HEK293 (cell line): Measurements from ENCODE around the gene AFF2.

Source experiments
- CTCF ChIA-PET: fragments of 350-600 bp; formaldehyde crosslinking; extraction: SDS; loops from one replicate; lab custom pipeline; 2021; ENCODE audit warnings: antibody characterized with exemption; lab: Yijun Ruan, JAX
- POLR2A ChIA-PET: fragments of 300-600 bp; formaldehyde crosslinking; extraction: SDS; loops from one replicate; lab custom pipeline; 2020; ENCODE audit warnings: antibody characterized with exemption, inconsistent platforms; lab: Yijun Ruan, JAX
- H3K27ac ChIP-seq: fragments of 200-500 bp; sonication (Bioruptor generic); 2 replicates; pipeline ENCODE4 v1.5.1; 2014; ENCODE audit warnings: low read depth, low read length, control low read depth, inconsistent platforms; ENCODE audit errors: extremely low read depth
- H3K36me3 ChIP-seq, 2 experiments: fragments of 200-500 bp in 1 of 2; sonication (Bioruptor generic) in 1 of 2; 1 replicate in 1 of 2; 2 replicates in 1 of 2; pipeline ENCODE4 v1.5.1; 2014 to 2017; ENCODE audit warnings: inconsistent platforms in 2 of 2, low read length in 2 of 2; ENCODE audit not compliant: control insufficient read depth in 2 of 2, insufficient read depth in 1 of 2
- H3K4me1 ChIP-seq: fragments of 200-500 bp; sonication (Bioruptor generic); 2 replicates; pipeline ENCODE4 v1.5.1; 2014; ENCODE audit warnings: mild to moderate bottlenecking, low read length, inconsistent platforms; ENCODE audit not compliant: control insufficient read depth, insufficient read depth
- H3K4me3 ChIP-seq: 2 replicates; pipeline ENCODE4 v1.5.1; 2011; ENCODE audit warnings: low read depth, mild to moderate bottlenecking, control low read depth, low read length, moderate library complexity
- H3K9me3 ChIP-seq: fragments of 200-500 bp; sonication (Bioruptor generic); 2 replicates; pipeline ENCODE4 v1.5.1; 2014; ENCODE audit warnings: low read depth, low read length, inconsistent platforms; ENCODE audit not compliant: control insufficient read depth, insufficient read depth
- FEZF1 ChIP-seq: fragments of 450-650 bp; formaldehyde crosslinking; IDR thresholded peaks from 2 replicates; pipeline ENCODE4 v1.5.1; 2016; ENCODE audit warnings: missing biosample characterization, missing genetic modification characterization
- GLIS1 ChIP-seq: fragments of 450-650 bp; formaldehyde crosslinking; IDR thresholded peaks from 2 replicates; pipeline ENCODE4 v1.5.1; 2016; ENCODE audit warnings: missing biosample characterization, missing genetic modification characterization
- KLF7 ChIP-seq: fragments of 450-650 bp; formaldehyde crosslinking; IDR thresholded peaks from 2 replicates; pipeline ENCODE4 v1.5.1; 2016; ENCODE audit warnings: missing biosample characterization, missing genetic modification characterization, borderline replicate concordance
- MYNN ChIP-seq: fragments of 450-650 bp; formaldehyde crosslinking; IDR thresholded peaks from 2 replicates; pipeline ENCODE4 v1.5.1; 2016; ENCODE audit warnings: missing biosample characterization, missing genetic modification characterization, borderline replicate concordance
- SP3 ChIP-seq: fragments of 450-650 bp; formaldehyde crosslinking; IDR thresholded peaks from 2 replicates; pipeline ENCODE4 v1.5.1; 2016; ENCODE audit warnings: missing biosample characterization, missing genetic modification characterization
- TCF7L2 ChIP-seq: IDR thresholded peaks from 2 replicates; pipeline ENCODE4 v1.6.1; 2011; ENCODE audit warnings: low read depth, mild to moderate bottlenecking, inconsistent platforms, low read length, moderate library complexity, borderline replicate concordance
- TRIM28 ChIP-seq: IDR thresholded peaks from 2 replicates; pipeline ENCODE4 v1.6.1; 2011; ENCODE audit warnings: low read length, control low read depth, borderline replicate concordance
- WT1 ChIP-seq: fragments of 450-650 bp; formaldehyde crosslinking; IDR thresholded peaks from 2 replicates; pipeline ENCODE4 v1.5.1; 2016; ENCODE audit warnings: missing biosample characterization, missing genetic modification characterization
- ZNF133 ChIP-seq: fragments of 450-650 bp; formaldehyde crosslinking; IDR thresholded peaks from 2 replicates; pipeline ENCODE4 v1.5.1; 2016; ENCODE audit warnings: missing biosample characterization, missing genetic modification characterization
- ZNF473 ChIP-seq: fragments of 450-650 bp; formaldehyde crosslinking; IDR thresholded peaks from 2 replicates; pipeline ENCODE4 v1.5.1; 2017; ENCODE audit warnings: missing biosample characterization, missing genetic modification characterization
- ZNF48 ChIP-seq: fragments of 450-650 bp; formaldehyde crosslinking; IDR thresholded peaks from 2 replicates; pipeline ENCODE4 v1.5.1; 2016; ENCODE audit warnings: missing biosample characterization, missing genetic modification characterization
- ZNF501 ChIP-seq: fragments of 450-650 bp; formaldehyde crosslinking; IDR thresholded peaks from 2 replicates; pipeline ENCODE4 v1.5.1; 2016; ENCODE audit warnings: missing biosample characterization, missing genetic modification characterization
- ZNF510 ChIP-seq: fragments of 450-650 bp; formaldehyde crosslinking; IDR thresholded peaks from 2 replicates; pipeline ENCODE4 v1.5.1; 2018; ENCODE audit warnings: mild to moderate bottlenecking, missing genetic modification characterization, missing biosample characterization; ENCODE audit not compliant: insufficient replicate concordance
- ZNF561 ChIP-seq: fragments of 450-650 bp; IDR thresholded peaks from 2 replicates; pipeline ENCODE4 v1.5.1; 2018; ENCODE audit warnings: missing biosample characterization, missing genetic modification characterization, borderline replicate concordance
- ZNF776 ChIP-seq: fragments of 450-650 bp; formaldehyde crosslinking; IDR thresholded peaks from 2 replicates; pipeline ENCODE4 v1.5.0; 2017; ENCODE audit warnings: missing biosample characterization, missing genetic modification characterization, borderline replicate concordance
- ZNF837 ChIP-seq: fragments of 450-650 bp; formaldehyde crosslinking; IDR thresholded peaks from 2 replicates; pipeline ENCODE4 v1.5.1; 2016; ENCODE audit warnings: missing biosample characterization, missing genetic modification characterization
- ZNF843 ChIP-seq: fragments of 450-650 bp; formaldehyde crosslinking; IDR thresholded peaks from 2 replicates; pipeline ENCODE4 v1.5.1; 2016; ENCODE audit warnings: missing biosample characterization, missing genetic modification characterization
- ZSCAN23 ChIP-seq: fragments of 450-650 bp; formaldehyde crosslinking; IDR thresholded peaks from 2 replicates; pipeline ENCODE4 v1.5.1; 2016; ENCODE audit warnings: missing biosample characterization, missing genetic modification characterization
- ZXDB ChIP-seq: fragments of 450-650 bp; formaldehyde crosslinking; IDR thresholded peaks from 2 replicates; pipeline ENCODE4 v1.5.1; 2016; ENCODE audit warnings: missing biosample characterization, missing genetic modification characterization
- TF ChIP-seq, protein P1 (sequence below): fragments of 450-650 bp; formaldehyde crosslinking; IDR thresholded peaks from 2 replicates; pipeline ENCODE4 v1.5.1; 2016; ENCODE audit warnings: missing biosample characterization, missing genetic modification characterization
- TF ChIP-seq, protein P2 (sequence below): fragments of 450-650 bp; formaldehyde crosslinking; IDR thresholded peaks from 2 replicates; pipeline ENCODE4 v1.5.1; 2016; ENCODE audit warnings: missing biosample characterization, missing genetic modification characterization
- TF ChIP-seq, protein P3 (sequence below): fragments of 450-650 bp; formaldehyde crosslinking; IDR thresholded peaks from 2 replicates; pipeline ENCODE4 v1.5.1; 2017; ENCODE audit warnings: missing biosample characterization, missing genetic modification characterization
- TF ChIP-seq, protein P4 (sequence below): fragments of 450-650 bp; formaldehyde crosslinking; IDR thresholded peaks from 2 replicates; pipeline ENCODE4 v1.5.1; 2016; ENCODE audit warnings: missing biosample characterization, missing genetic modification characterization, low read depth
- TF ChIP-seq, protein P5 (sequence below): fragments of 450-650 bp; formaldehyde crosslinking; IDR thresholded peaks from 2 replicates; pipeline ENCODE4 v1.5.1; 2016; ENCODE audit warnings: missing biosample characterization, missing genetic modification characterization

The AFF2 gene

DNA sequence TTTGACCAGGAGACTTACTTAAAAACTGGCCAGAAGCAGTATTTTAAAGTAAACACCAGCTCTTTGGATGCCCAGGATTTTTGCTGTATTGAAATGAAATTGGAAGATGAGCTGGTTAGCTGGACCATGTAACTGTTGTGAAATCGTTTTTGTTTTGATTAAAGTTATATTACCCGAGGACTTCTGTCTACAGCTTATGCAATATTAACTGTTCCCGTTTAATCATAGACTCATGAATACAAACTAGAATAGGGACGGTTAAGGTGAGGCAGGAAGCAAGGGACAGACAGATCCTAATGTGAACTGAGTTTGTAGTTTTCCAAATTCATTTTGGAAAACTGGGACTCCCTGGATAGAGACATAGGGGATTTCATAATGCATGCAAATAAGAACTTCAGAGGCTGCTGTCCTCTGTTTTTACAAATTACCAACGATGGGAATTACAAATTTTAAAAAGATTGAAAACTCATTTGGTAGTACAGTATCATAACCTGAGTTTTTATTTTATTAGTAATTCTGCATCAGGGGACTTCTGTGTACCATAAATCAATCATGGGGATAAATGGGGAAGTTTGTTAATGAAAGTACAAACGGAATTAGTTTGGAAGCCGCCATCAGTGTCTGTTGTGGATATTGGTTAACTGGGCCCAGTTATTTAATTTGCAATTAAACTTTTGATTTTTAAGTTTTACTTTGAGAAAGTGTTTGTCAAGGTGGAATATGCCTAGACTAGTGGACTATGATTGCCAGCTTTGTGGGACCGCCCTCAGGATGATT, 304.4 kb downstream of the AFF2 start:
- Histone ChIP-seq H3K27ac (no peak overlapping the region), H3K4me3 (no peak overlapping the region), H3K9me3 (no peaks in the 10 kb centered on the region), H3K36me3 (no peaks in the 10 kb centered on the region), H3K4me1 (no peaks in the 10 kb centered on the region)
- ChIA-PET POLR2A (no interaction called here), CTCF (no interaction called here)
- TF ChIP-seq GLIS1, result no peak
- TF ChIP-seq SP3 (tag by site-specific recombination), result no peak
- no peak for TF ChIP-seq ZNF473 (tag by site-specific recombination)
- TF ChIP-seq ZNF837 (tag by site-specific recombination), result no peak
- no peak for TF ChIP-seq ZNF561 (tag by site-specific recombination)
- TF ChIP-seq ZNF510 (tag by site-specific recombination), result no peak
- TF ChIP-seq ZXDB (tag by site-specific recombination), result no peak
- TF ChIP-seq MYNN (tag by site-specific recombination), result no peak

DNA sequence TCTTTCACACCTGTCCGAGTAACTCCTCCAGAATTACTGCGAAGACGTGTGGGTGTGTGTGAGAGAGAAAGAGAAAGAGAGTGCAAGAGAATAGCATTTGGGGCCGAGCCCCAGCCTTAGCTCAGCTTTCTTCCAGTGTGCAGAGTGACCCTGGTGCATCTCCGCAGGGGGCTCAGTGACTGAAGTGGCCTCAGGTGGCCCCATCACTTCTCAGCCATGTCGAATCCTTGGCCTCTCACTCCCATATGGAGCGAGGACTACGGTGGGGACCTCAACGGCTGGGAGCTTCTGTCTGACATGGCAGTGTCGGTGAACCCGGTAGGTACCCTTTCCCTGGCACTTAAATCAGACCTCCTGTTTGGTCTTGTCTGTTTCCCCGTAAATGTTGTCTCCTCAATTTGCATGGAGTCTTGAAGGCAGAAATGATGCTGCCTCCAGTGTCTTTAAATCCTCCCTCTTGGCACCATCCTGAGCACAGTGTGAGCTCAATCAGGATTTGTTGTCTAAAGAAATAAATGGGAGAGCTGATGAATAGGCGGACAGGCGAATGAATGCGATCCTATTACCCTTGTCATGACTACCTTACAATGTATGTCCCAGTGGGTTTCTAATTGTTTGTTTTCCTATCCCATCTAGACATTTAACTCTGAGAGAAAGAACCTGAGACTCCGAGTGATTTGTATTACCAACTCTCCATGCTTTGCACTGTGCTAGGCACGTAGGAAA, 305.9 kb downstream of the AFF2 start:
- POLR2A ChIA-PET, result no interaction called here
- Histone ChIP-seq H3K36me3 (no peaks in the 10 kb centered on the region), H3K27ac (no peak overlapping the region), H3K4me3 (no peak overlapping the region), H3K9me3 (no peaks in the 10 kb centered on the region), H3K4me1 (no peaks in the 10 kb centered on the region)
- CTCF ChIA-PET, result no interaction called here
- TF ChIP-seq ZNF48, result no peak
- TF ChIP-seq ZNF561 (tag by site-specific recombination), result no peak
- no peak for TF ChIP-seq KLF7 (tag by site-specific recombination)
- TF ChIP-seq TCF7L2, result peak; percentile 17; the same call in 1 of the 2 replicates
- no peak for TF ChIP-seq ZNF776 (tag by site-specific recombination)
- TF ChIP-seq ZSCAN23, result no peak
- 0 out of 2 replicates have a peak, but pooled peaks have one; percentile 15 for TF ChIP-seq TRIM28
- peak; percentile 60 for TF ChIP-seq WT1 (tag by site-specific recombination)

DNA sequence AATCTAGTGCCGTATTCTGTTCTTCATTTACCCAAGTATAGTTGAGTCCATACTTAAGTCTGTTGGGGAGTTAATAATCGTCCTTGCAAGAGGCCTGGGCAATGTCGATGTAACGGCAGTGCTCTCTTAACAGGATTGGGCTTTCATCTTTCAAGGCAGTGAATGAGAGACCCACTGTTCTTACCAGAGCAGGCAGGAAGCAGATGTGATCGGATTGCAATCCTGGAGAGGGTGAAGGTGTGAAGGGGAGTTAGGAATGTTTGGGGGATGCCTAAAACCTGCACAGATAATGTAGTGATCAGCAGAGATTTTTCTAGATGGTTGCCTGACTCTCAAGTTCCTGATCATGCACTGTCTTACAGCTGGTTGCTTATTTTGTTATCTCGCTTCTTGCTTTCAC, 308.4 kb downstream of the AFF2 start:
- H3K36me3 ChIP-seq, result no peaks in the 10 kb centered on the region
- no peak overlapping the region for H3K27ac ChIP-seq
- POLR2A ChIA-PET, result no interaction called here
- no peaks in the 10 kb centered on the region for H3K4me1 ChIP-seq
- H3K9me3 ChIP-seq, result no peaks in the 10 kb centered on the region
- no peak overlapping the region for H3K4me3 ChIP-seq
- CTCF ChIA-PET, result no interaction called here
- TF ChIP-seq, protein P1, sequence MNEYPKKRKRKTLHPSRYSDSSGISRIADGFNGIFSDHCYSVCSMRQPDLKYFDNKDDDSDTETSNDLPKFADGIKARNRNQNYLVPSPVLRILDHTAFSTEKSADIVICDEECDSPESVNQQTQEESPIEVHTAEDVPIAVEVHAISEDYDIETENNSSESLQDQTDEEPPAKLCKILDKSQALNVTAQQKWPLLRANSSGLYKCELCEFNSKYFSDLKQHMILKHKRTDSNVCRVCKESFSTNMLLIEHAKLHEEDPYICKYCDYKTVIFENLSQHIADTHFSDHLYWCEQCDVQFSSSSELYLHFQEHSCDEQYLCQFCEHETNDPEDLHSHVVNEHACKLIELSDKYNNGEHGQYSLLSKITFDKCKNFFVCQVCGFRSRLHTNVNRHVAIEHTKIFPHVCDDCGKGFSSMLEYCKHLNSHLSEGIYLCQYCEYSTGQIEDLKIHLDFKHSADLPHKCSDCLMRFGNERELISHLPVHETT (tag by site-specific recombination), result no peak
- TF ChIP-seq, protein P2, sequence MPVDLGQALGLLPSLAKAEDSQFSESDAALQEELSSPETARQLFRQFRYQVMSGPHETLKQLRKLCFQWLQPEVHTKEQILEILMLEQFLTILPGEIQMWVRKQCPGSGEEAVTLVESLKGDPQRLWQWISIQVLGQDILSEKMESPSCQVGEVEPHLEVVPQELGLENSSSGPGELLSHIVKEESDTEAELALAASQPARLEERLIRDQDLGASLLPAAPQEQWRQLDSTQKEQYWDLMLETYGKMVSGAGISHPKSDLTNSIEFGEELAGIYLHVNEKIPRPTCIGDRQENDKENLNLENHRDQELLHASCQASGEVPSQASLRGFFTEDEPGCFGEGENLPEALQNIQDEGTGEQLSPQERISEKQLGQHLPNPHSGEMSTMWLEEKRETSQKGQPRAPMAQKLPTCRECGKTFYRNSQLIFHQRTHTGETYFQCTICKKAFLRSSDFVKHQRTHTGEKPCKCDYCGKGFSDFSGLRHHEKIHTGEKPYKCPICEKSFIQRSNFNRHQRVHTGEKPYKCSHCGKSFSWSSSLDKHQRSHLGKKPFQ (tag by site-specific recombination), result no peak
- TF ChIP-seq, protein P3, sequence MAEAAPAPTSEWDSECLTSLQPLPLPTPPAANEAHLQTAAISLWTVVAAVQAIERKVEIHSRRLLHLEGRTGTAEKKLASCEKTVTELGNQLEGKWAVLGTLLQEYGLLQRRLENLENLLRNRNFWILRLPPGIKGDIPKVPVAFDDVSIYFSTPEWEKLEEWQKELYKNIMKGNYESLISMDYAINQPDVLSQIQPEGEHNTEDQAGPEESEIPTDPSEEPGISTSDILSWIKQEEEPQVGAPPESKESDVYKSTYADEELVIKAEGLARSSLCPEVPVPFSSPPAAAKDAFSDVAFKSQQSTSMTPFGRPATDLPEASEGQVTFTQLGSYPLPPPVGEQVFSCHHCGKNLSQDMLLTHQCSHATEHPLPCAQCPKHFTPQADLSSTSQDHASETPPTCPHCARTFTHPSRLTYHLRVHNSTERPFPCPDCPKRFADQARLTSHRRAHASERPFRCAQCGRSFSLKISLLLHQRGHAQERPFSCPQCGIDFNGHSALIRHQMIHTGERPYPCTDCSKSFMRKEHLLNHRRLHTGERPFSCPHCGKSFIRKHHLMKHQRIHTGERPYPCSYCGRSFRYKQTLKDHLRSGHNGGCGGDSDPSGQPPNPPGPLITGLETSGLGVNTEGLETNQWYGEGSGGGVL (tag by site-specific recombination), result no peak
- TF ChIP-seq, protein P4, sequence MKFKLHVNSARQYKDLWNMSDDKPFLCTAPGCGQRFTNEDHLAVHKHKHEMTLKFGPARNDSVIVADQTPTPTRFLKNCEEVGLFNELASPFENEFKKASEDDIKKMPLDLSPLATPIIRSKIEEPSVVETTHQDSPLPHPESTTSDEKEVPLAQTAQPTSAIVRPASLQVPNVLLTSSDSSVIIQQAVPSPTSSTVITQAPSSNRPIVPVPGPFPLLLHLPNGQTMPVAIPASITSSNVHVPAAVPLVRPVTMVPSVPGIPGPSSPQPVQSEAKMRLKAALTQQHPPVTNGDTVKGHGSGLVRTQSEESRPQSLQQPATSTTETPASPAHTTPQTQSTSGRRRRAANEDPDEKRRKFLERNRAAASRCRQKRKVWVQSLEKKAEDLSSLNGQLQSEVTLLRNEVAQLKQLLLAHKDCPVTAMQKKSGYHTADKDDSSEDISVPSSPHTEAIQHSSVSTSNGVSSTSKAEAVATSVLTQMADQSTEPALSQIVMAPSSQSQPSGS (tag by site-specific recombination), result no peak
- no peak for TF ChIP-seq FEZF1 (tag by site-specific recombination)
- TF ChIP-seq, protein P5, sequence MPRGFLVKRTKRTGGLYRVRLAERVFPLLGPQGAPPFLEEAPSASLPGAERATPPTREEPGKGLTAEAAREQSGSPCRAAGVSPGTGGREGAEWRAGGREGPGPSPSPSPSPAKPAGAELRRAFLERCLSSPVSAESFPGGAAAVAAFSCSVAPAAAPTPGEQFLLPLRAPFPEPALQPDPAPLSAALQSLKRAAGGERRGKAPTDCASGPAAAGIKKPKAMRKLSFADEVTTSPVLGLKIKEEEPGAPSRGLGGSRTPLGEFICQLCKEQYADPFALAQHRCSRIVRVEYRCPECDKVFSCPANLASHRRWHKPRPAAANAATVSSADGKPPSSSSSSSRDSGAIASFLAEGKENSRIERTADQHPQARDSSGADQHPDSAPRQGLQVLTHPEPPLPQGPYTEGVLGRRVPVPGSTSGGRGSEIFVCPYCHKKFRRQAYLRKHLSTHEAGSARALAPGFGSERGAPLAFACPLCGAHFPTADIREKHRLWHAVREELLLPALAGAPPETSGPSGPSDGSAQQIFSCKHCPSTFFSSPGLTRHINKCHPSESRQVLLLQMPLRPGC (tag by site-specific recombination), result no peak
- TF ChIP-seq ZNF501 (tag by site-specific recombination), result no peak
- TF ChIP-seq ZNF843 (tag by site-specific recombination), result no peak
- no peak for TF ChIP-seq ZNF133 (tag by site-specific recombination)
